HG03060 (cell line): Measurements from ENCODE around the gene DGLUCY.
A peak's percentile ranks its signal among the peaks of the same experiment; 100 is the strongest.
"Not testable (repeated sequence)": the region's sequence is repeated elsewhere in the genome, so short reads cannot be mapped to it uniquely, and the experiment has no call there.

Source experiments
- ATAC-seq: cut with Tn5 transposase; IDR thresholded peaks from one replicate; pipeline ENCODE4 v1.9.1; 2021; ENCODE audit warnings: low read depth, moderate number of reproducible peaks; ENCODE audit not compliant: unreplicated experiment

The DGLUCY gene

GRCh38 chr14:91113829-91114078 is at the start of gene DGLUCY:
TSS of gene DGLUCY (plus strand) at chr14:91114073. CDS start at chr14:91160295, 46,222 bp downstream.
- ATAC-seq: peak; percentile 36

GRCh38 chr14:91065266-91065665 is 48.6 kb upstream of the DGLUCY start:
- no peak for ATAC-seq

GRCh38 chr14:91067186-91067585 is 46.7 kb upstream of the DGLUCY start:
- no peak for ATAC-seq

GRCh38 chr14:91068642-91069041 is 45.2 kb upstream of the DGLUCY start:
- ATAC-seq: no peak

- no peak for ATAC-seq
Observed at GRCh38 chr14:91070572-91070971, 43.3 kb upstream of the DGLUCY start.

- ATAC-seq: no peak
Observed at GRCh38 chr14:91075553-91075952, 38.3 kb upstream of the DGLUCY start.

GRCh38 chr14:91078095-91078737 is 35.7 kb upstream of the DGLUCY start:
- peak; percentile 67 for ATAC-seq

- ATAC-seq: no peak
Observed at GRCh38 chr14:91080071-91080470, 33.8 kb upstream of the DGLUCY start.

GRCh38 chr14:91082282-91082681 is 31.6 kb upstream of the DGLUCY start:
- no peak for ATAC-seq

GRCh38 chr14:91084516-91084915 is 29.4 kb upstream of the DGLUCY start:
- ATAC-seq: no peak

- ATAC-seq: not testable (repeated sequence)
Observed at GRCh38 chr14:91087470-91087869, 26.4 kb upstream of the DGLUCY start.

- no peak for ATAC-seq
Observed at GRCh38 chr14:91088585-91089235, 25.2 kb upstream of the DGLUCY start.

- ATAC-seq: no peak
Observed at GRCh38 chr14:91089958-91090535, 23.8 kb upstream of the DGLUCY start.

GRCh38 chr14:91090743-91091142 is 23.1 kb upstream of the DGLUCY start:
- no peak for ATAC-seq

GRCh38 chr14:91092073-91092472 is 21.8 kb upstream of the DGLUCY start:
- no peak for ATAC-seq

GRCh38 chr14:91093743-91094472 is 20.0 kb upstream of the DGLUCY start:
- not testable (repeated sequence) for ATAC-seq

GRCh38 chr14:91094772-91095171 is 19.1 kb upstream of the DGLUCY start:
- ATAC-seq: no peak

- no peak for ATAC-seq
Observed at GRCh38 chr14:91095178-91095577, 18.7 kb upstream of the DGLUCY start.

GRCh38 chr14:91097657-91098056 is 16.2 kb upstream of the DGLUCY start:
- not testable (repeated sequence) for ATAC-seq

- no peak for ATAC-seq
Observed at GRCh38 chr14:91098591-91098990, 15.3 kb upstream of the DGLUCY start.

GRCh38 chr14:91100102-91100501 is 13.8 kb upstream of the DGLUCY start:
- ATAC-seq: no peak

- no peak for ATAC-seq
Observed at GRCh38 chr14:91103116-91103515, 10.8 kb upstream of the DGLUCY start.
